GM19468 (cell line): Measurements from ENCODE around the gene ZNRD2.
"Not testable (repeated sequence)": the region's sequence is repeated elsewhere in the genome, so short reads cannot be mapped to it uniquely, and the experiment has no call there.

ENCODE experiments used
- ATAC-seq: cut with Tn5 transposase; IDR thresholded peaks from one replicate; pipeline ENCODE4 v1.9.1; 2021; ENCODE audit warnings: mild to moderate bottlenecking, moderate library complexity, moderate number of reproducible peaks; ENCODE audit not compliant: unreplicated experiment; ENCODE audit errors: extremely low read depth

The ZNRD2 gene

GRCh38 chr11:65554057-65554818 is 16.0 kb upstream of the ZNRD2 start:
- no peak for ATAC-seq

DNA sequence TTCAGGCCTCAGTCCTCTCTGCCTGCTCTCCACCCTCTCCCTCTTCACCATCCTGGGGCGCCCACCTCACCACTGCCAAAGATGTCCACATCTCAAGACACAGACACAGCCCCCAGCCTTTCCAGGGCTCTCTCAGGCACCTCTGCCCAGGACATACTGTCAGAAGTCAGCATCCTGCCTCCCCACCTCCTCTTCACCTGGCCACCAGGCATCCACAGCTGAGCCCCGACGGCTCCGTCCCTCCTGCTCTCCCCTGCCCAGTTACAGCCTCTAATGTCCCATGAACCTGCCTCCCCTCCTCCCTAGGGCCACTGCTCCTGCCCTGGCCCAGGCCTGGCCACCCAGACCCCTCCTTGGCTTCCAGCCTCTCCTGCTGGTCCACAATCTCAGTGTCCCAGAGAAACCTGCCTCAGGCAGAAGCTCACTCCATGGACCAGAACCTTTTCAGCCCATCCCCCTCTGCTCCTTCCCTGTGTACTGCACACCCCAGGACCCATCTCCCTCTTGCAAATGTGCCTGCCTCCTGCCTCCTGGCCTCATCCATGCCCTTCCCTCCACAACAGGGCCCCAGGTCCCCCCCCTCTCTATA is 15.3 kb upstream of the ZNRD2 start:
- no peak for ATAC-seq

DNA sequence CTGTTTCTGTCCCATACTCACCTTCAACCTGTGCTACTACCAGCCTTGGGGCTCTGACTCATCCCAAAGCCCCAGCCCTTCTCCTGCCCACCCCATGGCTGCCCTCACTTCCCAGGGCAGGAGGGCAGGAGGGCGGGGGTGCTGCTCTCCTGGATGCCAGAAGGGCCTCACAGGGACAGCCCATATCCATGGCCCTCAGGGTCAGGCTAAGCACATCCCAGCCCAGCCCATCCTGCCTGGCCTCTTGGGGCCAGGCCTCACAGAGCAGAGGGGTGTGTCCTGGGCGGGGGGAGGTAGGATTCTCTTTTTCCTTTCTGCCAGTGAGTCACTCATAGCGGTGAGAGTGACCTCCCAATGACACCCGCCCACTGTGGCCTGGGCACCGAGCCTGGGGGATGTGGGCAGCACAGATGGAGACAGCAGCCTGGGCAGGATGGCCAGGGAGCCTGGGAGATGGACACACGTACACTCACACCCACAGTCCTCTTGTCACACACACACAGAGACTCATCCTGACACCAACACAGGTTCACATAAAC is 14.5 kb upstream of the ZNRD2 start:
- no peak for ATAC-seq

DNA sequence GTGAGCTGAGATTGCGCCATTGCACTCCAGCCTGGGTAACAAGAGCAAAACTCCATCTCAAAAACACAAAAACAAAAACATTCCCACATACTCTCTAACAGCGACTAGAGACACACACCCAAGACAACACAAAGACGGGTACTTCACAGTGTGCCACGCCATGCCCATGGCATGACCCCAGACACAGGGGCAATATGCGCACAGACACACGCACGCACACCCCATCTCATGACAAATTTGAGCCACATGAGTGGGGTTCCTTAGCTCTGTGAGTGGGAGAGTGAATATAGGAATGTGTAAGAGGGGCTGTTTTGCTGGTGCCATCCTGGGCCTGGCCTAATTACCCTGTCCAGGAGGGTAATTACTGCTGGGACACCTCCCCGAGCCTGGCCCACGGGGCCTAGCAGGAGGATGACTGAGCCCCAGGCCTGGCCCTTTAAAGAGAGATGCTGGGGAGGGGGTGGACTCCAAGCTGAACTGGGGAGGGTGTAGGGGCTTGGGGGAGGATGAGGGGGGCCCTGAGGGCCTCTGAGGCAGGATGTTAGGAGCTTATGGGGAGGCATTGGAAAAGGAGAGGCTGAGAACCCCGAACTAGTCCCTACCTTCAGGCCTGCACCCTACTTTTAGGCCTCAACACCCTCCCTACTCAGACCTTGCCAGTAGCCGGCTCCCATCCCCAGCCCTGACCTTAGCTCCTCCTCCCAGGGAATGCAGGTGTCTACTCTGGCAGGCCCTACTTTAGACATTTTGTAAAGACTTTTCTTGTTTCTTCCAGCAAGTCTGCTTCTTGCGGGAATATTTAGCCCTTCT is 13.6 kb upstream of the ZNRD2 start:
- ATAC-seq, result no peak

- ATAC-seq, result no peak
Measured at GRCh38 chr11:65557280-65558001, 12.8 kb upstream of the ZNRD2 start.

- no peak for ATAC-seq
Measured at GRCh38 chr11:65558002-65558929, 12.0 kb upstream of the ZNRD2 start, which contains the start of gene LTBP3. TSS of gene LTBP3 (minus strand) at chr11:65558359. CDS start at chr11:65557959, 400 bp downstream.

DNA sequence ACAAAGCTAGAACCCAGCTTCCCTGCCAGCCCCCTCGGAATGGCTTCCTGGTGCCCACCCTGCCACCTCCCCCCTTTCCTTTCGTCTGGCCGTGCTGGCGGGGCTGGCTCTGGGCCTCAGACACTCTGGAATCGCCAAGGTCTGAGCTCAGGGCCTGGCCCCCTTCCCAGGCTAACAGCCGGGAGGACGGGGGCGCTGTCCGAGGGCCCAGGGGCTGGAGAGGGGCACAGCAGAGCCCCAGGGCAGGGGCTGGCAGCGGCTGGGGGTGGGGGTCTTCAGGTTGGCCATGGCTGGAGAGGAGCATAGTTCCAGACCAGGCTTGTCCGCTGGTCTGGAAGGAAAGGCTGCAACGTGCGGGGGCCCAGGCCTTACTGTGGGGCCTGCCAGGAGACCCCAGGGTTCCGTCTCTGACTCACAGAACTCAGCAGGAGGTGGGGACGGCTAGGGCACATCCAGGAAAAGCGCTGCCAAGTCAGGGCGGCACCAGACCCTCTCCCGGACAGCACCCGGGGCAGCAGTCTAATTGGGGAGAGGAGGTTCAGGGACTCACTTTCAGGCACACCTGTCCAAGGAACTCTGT is 11.3 kb upstream of the ZNRD2 start:
- no peak for ATAC-seq

- no peak for ATAC-seq
Measured at GRCh38 chr11:65559535-65559934, 10.7 kb upstream of the ZNRD2 start.

- no peak for ATAC-seq
Measured at GRCh38 chr11:65559951-65560537, 10.2 kb upstream of the ZNRD2 start.

DNA sequence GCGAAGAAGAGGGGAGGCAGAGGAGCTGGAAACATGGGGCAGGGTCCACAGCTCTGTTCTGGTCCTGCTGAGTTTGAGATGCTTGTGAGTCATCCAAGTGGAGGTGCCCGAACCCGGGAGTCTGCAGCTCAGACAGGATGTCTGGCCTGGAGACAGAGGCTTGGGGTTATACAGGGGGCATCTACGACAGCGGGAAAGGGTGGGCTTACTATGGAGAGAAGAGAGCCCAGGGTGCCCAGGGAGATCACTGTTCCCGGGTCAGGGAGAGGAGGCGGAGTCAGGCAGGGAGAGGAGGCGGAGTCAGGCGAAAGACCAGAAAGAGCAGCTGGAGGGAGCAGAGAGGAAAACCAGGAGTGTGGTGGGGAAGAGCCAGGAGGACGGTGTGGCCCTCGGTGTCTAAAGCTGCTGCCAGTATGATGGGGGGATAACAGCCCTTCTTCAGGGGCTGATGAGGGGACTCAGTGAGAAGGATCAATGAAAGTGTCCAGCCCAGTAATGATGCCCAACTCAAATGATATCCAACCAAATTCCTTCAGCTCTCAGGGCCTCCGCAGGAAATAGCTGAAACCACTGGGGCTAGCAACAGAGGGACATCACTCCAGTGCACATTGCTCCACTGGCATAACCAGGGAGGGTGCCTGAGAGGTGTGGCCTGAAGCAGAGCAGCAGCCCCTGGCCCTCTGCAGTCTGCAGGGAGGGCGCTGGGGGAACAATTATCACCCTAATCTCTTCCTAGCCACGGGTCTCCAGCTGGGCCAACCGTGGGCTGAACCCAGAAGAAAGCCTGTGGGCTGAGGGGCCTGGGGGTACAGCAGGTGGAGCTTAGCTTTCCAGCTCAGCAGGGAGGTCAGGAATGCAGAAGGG is 9.5 kb upstream of the ZNRD2 start:
- ATAC-seq, result no peak

DNA sequence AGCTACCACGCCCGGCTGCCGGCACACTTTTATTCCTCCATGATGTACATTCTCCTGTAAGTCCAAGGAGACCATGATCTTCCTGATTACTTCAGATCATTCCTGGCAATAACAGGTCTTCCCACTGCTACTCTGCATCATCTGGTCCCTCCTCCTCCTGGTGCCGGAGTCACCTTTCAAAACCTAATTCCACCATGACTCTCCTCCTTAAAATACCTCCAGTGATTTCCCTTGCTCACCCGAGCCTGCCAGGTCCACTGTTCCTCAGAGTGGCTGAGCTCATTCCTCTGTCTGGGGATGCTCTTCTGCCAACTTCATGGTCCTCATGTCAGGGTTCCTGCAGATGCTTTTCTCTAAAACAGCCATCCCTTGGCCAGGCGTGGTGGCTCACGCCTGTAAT is 8.3 kb upstream of the ZNRD2 start:
- no peak for ATAC-seq

DNA sequence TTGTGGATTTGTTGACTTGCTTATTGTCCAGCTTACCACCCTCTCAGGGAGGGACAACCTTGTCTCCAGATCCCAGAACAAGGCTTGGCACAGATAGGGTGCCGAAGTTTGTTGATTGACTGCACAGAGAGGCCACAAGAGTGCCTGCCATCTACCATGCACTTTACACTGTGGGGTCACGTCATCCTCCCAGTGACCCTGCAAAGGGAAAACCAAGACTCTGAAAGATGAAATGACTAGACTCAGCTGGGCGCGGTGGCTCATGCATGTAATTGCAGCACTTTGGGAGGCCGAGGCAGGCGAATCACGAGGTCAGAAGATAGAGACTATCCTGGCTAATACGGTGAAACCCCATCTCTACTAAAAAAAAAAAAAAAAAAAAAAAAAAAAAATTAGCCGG is 7.5 kb upstream of the ZNRD2 start:
- no peak for ATAC-seq

- no peak for ATAC-seq
Measured at GRCh38 chr11:65563601-65564000, 6.7 kb upstream of the ZNRD2 start.

- ATAC-seq, result not testable (repeated sequence)
Measured at GRCh38 chr11:65564879-65565559, 5.3 kb upstream of the ZNRD2 start.

GRCh38 chr11:65565624-65566453 is 4.4 kb upstream of the ZNRD2 start:
- no peak for ATAC-seq
